Stimulated activated CD4-positive, alpha-beta T cell treated with anti-CD3 and anti-CD28 coated beads, Interleukin-4, amount 100 ng/mL, for 1 hour (primary cell): ENCODE measurements around the gene PSPC1.
"Not testable (repeated sequence)": the region's sequence is repeated elsewhere in the genome, so short reads cannot be mapped to it uniquely, and the experiment has no call there.

Source experiments
- DNase-seq: peaks from one replicate; pipeline ENCODE4 v3.0.0-alpha.2; 2020

The PSPC1 gene

GRCh38 chr13:19782727-19783682 lies at the start of gene PSPC1:
Gene PSPC1, minus strand, starts transcription at chr13:19782945. Its CDS starts 188 bp downstream, at chr13:19782757.
- DNase-seq, result peak; percentile 94

GRCh38 chr13:19822673-19823072 lies 39.9 kb upstream of the PSPC1 start:
- DNase-seq, result no peak

GRCh38 chr13:19818223-19818842 lies 35.6 kb upstream of the PSPC1 start:
- peak; percentile 34 for DNase-seq

- no peak for DNase-seq
These were observed 34.9 kb upstream of the PSPC1 start for GRCh38 chr13:19817510-19818158.

- DNase-seq, result no peak
These were observed 34.4 kb upstream of the PSPC1 start for GRCh38 chr13:19817106-19817505.

- DNase-seq, result not testable (repeated sequence)
These were observed 33.1 kb upstream of the PSPC1 start for GRCh38 chr13:19815842-19816241.

GRCh38 chr13:19810996-19811881 lies 28.5 kb upstream of the PSPC1 start:
- DNase-seq, result no peak

- DNase-seq, result no peak
These were observed 27.4 kb upstream of the PSPC1 start for GRCh38 chr13:19810151-19810550.

- no peak for DNase-seq
These were observed 23.0 kb upstream of the PSPC1 start for GRCh38 chr13:19805765-19806164.

GRCh38 chr13:19795956-19796355 lies 13.2 kb upstream of the PSPC1 start:
- no peak for DNase-seq

- DNase-seq, result no peak
These were observed 11.9 kb upstream of the PSPC1 start for GRCh38 chr13:19794631-19795030.

GRCh38 chr13:19791953-19792537 lies 9.3 kb upstream of the PSPC1 start:
- no peak for DNase-seq

- peak; percentile 60 for DNase-seq
These were observed 557 bp downstream of the PSPC1 start for GRCh38 chr13:19782049-19782726.

- no peak for DNase-seq
These were observed 1.2 kb downstream of the PSPC1 start for GRCh38 chr13:19781526-19781925.

GRCh38 chr13:19780753-19781418 lies 1.9 kb downstream of the PSPC1 start:
- not testable (repeated sequence) for DNase-seq

- no peak for DNase-seq
These were observed 10.4 kb downstream of the PSPC1 start for GRCh38 chr13:19772306-19772705.

GRCh38 chr13:19769854-19770253 lies 12.9 kb downstream of the PSPC1 start:
- DNase-seq, result no peak

- no peak for DNase-seq
These were observed 14.8 kb downstream of the PSPC1 start for GRCh38 chr13:19767966-19768365.

GRCh38 chr13:19766591-19766990 lies 16.2 kb downstream of the PSPC1 start:
- no peak for DNase-seq

GRCh38 chr13:19764237-19764636 lies 18.5 kb downstream of the PSPC1 start:
- no peak for DNase-seq

GRCh38 chr13:19763618-19764017 lies 19.1 kb downstream of the PSPC1 start:
- no peak for DNase-seq
